HFF-Myc (cell line): ENCODE measurements around the gene CEL.

ENCODE experiments used
- DNase-seq: peaks from one replicate; pipeline ENCODE4 v3.0.0-alpha.2; 2011; ENCODE audit warnings: low read depth; ENCODE audit errors: extremely low read depth
- H3K4me3 ChIP-seq: replicated peaks from 2 replicates; pipeline ENCODE4 v1.5.1; 2011; ENCODE audit warnings: low read depth, mild to moderate bottlenecking, control low read depth, low read length
- TF ChIP-seq, protein P1 (sequence below): IDR thresholded peaks from 2 replicates; pipeline ENCODE4 v1.5.1; 2012; ENCODE audit warnings: mild to moderate bottlenecking, low read depth, low read length, control low read depth; ENCODE audit errors: missing control alignments

CEL gene

DNA sequence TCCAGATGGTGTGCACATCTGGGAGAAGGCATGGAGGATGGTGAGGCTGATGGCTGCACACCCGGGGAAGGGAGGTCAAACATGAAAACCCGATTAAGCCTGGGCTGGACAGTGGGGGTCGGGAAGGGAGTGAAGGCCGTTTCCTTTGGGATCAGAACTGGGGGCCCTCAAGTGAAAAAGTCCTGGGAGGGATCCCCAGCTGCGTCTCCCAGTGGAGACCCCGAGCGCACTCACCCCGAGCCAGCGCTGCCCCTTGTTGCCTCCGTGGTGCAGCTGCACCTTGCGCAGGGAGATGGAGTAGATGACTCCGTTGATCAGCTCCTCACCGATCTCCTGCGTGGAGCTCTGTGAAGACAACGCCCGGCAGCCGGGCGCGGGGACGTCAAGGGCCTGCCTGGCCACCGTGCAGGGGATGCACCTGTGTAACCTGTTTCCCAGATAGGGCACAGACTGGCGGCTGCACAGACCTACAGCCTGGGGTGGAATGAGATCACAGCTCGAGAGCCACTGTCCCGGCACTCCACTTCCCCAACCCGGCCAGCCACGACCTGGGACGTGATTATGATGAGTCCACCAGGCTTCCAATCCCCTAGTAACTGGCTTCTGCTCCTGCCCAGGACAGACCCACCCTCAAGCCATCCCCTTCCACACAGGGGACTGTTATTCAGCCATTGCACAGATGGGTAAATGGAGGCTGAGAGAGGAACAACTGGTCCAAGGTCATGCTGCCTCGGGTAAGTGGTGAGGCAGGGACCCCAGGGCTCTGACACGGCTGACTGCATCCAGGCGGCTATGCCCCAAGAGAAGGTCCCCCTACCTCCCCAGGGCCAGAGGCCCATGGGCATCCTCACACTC, 50.3 kb downstream of the CEL start:
- H3K4me3 ChIP-seq, result no peak overlapping the region
- TF ChIP-seq, protein P1, sequence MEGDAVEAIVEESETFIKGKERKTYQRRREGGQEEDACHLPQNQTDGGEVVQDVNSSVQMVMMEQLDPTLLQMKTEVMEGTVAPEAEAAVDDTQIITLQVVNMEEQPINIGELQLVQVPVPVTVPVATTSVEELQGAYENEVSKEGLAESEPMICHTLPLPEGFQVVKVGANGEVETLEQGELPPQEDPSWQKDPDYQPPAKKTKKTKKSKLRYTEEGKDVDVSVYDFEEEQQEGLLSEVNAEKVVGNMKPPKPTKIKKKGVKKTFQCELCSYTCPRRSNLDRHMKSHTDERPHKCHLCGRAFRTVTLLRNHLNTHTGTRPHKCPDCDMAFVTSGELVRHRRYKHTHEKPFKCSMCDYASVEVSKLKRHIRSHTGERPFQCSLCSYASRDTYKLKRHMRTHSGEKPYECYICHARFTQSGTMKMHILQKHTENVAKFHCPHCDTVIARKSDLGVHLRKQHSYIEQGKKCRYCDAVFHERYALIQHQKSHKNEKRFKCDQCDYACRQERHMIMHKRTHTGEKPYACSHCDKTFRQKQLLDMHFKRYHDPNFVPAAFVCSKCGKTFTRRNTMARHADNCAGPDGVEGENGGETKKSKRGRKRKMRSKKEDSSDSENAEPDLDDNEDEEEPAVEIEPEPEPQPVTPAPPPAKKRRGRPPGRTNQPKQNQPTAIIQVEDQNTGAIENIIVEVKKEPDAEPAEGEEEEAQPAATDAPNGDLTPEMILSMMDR, result no peak
- DNase-seq, result no peak

DNA sequence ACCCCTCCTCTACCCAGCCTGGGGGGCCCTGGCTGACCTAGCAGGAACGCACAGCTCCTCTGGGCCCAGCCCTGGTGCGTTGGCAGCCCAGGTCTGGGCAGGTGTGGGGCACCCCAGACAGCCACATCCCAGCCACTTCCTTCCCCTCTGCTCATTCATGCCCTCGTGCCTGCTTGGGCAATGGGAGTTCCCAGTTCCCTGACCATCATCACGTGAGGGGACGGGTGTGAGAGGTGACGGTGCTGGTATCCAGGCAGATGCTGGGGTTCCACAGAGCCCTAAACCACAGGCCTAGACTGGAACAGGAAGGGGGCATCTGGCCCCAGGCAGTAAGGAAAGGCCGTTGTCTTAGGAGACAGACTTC, 50.9 kb downstream of the CEL start:
- TF ChIP-seq, protein P1, result no peak
- DNase-seq, result no peak
- H3K4me3 ChIP-seq, result no peak overlapping the region

DNA sequence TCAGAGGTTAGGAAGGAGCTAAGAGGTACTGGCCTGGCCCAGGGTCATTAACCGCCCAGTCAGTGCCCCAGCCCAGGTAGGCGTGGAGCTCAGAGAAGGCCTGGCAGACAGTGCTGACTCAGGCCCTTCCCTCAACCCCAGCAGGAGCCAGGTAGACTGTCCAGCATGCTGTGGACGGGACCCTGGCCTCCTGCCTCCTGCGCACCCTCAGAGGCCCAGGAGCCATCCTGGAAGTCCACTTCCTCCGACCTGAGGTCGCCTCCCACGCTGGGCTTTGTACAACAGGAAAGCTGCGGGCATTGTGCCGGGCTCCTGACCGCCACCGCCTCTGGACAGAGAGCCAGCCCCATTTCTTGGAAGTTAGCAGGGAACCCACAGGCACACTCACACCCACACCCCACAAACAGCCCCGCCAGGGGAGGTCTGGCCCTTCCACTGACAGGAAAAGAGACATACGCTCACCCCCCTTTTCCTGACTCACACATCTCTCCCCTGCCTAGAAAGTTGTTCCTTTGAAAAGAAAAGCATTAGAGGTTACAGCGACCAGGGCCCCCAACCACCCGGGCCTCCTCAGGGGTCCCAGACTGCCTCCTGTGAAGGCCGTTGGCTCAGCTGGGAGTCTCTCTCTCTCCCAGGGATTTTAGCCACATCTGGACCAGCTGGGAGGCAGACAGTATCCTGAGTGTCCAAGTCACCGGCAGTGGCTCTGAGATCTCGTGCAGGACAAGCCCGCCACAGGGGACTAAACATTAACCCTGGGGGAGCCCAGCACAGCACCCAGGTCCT, 51.6 kb downstream of the CEL start:
- TF ChIP-seq, protein P1, result no peak
- no peak for DNase-seq
- no peak overlapping the region for H3K4me3 ChIP-seq

DNA sequence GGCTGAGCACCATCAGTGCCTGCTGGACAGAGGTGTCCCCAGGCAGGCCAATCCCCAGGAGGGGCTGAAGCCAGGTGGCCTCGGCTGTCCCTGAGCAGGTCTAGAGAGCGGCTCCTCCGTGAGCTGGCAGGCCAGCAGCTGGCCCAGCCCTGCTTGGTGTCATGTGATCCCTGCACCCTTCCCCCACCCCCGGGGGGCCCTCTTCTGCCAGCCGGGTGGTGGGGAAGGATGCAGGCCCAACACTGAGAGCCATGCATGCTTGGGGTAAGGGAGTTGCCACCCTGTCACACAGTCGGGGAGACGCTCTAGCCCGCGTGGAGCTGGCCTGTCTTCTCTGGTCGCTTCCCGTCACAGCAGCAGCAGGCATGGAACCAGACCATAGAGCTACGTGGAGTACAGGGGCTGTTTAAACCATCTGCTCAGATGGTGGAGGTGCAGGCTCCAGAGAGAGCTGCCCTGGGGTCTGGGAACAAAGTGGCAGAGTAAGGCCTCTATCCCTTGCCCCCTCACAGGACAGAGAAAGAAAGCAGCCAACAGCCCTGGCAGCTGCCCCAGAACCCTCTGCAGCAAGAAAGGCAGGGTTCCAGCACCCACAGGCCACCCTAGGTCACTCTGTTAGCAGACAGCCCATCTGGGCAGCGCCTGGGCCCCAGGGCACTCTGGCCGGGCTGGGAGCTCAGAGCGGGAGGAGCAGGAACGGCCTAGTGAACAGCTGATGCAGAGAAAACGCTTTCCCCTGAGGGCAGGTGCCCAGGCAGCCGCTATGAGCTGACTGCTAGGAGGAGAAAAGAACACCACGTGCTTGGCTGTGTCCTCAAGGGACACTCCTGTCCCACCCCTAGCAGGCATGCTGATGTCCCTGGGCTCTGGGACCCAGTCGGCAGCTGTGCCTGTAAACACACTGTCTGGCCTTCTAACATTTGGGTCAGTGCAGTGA, 52.4 kb downstream of the CEL start:
- no peak for DNase-seq
- TF ChIP-seq, protein P1, result no peak
- H3K4me3 ChIP-seq, result no peak overlapping the region

DNA sequence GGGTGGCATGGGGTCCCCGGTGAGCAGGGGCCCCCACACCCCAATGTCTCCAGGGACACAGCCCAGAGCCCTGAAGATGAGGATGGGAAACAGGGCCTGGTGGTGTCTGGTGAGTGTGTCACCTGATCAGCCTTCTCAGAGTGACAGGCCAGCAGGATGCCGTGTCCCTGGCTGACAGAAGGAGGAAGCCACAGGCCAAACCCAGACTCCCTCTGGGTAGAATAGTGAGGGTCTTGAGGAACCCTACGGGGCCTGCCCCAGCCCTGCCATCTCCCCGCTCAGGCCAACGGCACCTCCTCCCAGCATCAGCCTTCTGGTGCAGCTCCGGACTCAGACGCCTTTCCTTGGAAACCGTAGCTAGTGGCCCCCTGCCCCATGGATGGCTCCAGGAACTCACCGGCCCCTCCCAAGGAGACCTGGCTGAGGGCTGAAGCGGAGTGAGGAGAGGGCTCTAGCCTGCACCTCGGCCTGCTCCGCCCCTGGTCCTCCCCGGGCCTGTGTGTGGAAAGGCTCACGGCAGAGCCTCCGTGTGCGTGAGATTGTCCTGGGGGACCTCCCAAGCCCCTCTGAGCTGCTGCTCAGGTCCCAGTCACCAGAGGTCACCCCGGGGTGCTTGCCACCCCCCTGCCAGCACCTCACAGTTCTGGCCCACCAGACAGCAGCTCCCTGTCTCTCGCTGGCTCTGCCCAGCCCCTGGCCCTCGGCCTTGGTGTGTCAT, 53.3 kb downstream of the CEL start:
- TF ChIP-seq, protein P1, result no peak
- no peak for DNase-seq

More for the DNA sequence above, 53.3 kb downstream of the CEL start:
- H3K4me3 ChIP-seq, result no peak overlapping the region
